Fibroblast of lung (primary cell): Measurements from ENCODE around the gene PASD1. TPM values are rescaled to one million over a fixed set of nuclear protein-coding genes. Genes with fewer than 3 reads are reported as not detected.
A peak's percentile ranks its signal among the peaks of the same experiment; 100 is the strongest.

Source experiments
- DNase-seq, 2 donors: peaks; one replicate each; pipeline versions ENCODE4 v3.0.0 to v3.0.0-alpha.2; 2010; ENCODE audit warnings: low read depth in 2 of 2
- H2AFZ ChIP-seq: 2 replicates; pipeline ENCODE4 v1.5.1; 2012; ENCODE audit warnings: low read length, control low read depth, inconsistent platforms
- H3K27ac ChIP-seq: 2 replicates; pipeline ENCODE4 v1.5.1; 2011; ENCODE audit warnings: low read length, control low read depth; ENCODE audit not compliant: insufficient read depth
- H3K27me3 ChIP-seq: 2 replicates; pipeline ENCODE4 v1.5.1; 2011; ENCODE audit warnings: mild to moderate bottlenecking, low read length; ENCODE audit not compliant: control insufficient read depth, insufficient read depth
- H3K36me3 ChIP-seq: 2 replicates; pipeline ENCODE4 v1.5.1; 2011; ENCODE audit warnings: low read length; ENCODE audit not compliant: control insufficient read depth, insufficient read depth
- H3K4me1 ChIP-seq: 2 replicates; pipeline ENCODE4 v1.5.1; 2011; ENCODE audit warnings: low read length; ENCODE audit not compliant: control insufficient read depth, insufficient read depth; ENCODE audit errors: extremely low read depth
- H3K4me2 ChIP-seq: 2 replicates; pipeline ENCODE4 v1.5.1; 2011; ENCODE audit warnings: low read length, control low read depth; ENCODE audit not compliant: insufficient read depth; ENCODE audit errors: extremely low read depth
- H3K4me3 ChIP-seq, 4 experiments: fragments of 200-600 bp in 1 of 4; sonication (generic) in 1 of 4; replicated peaks in 1 of 4; 2 replicates each; pipeline ENCODE4 v1.5.1; 2011 to 2016; ENCODE audit warnings: low read length in 4 of 4, low read depth in 3 of 4, mild to moderate bottlenecking in 3 of 4, control low read depth in 2 of 4, inconsistent platforms in 1 of 4, mixed read lengths in 1 of 4; ENCODE audit not compliant: insufficient read depth in 1 of 4; ENCODE audit errors: control extremely low read depth in 1 of 4
- H3K79me2 ChIP-seq: 2 replicates; pipeline ENCODE4 v1.5.1; 2012; ENCODE audit warnings: mild to moderate bottlenecking, low read length, inconsistent platforms; ENCODE audit not compliant: control insufficient read depth, insufficient read depth
- H3K9ac ChIP-seq: 2 replicates; pipeline ENCODE4 v1.5.1; 2011; ENCODE audit warnings: mild to moderate bottlenecking, low read length, control low read depth; ENCODE audit not compliant: insufficient read depth
- H3K9me3 ChIP-seq: 2 replicates; pipeline ENCODE4 v1.5.1; 2012; ENCODE audit warnings: low read depth, low read length; ENCODE audit not compliant: control insufficient read depth, insufficient read depth
- H4K20me1 ChIP-seq: 2 replicates; pipeline ENCODE4 v1.5.1; 2011; ENCODE audit warnings: low read length; ENCODE audit not compliant: control insufficient read depth, insufficient read depth; ENCODE audit errors: extremely low read depth
- EZH2 ChIP-seq: IDR thresholded peaks from 2 replicates; pipeline ENCODE4 v1.5.1; 2012; ENCODE audit warnings: low read length, control low read depth, mild to moderate bottlenecking; ENCODE audit errors: missing control alignments
- polyA plus RNA-seq, 2 donors: library from polyadenylated mRNA; depleted of rRNA in 1 of 2; stranded (reverse) in 1 of 2; unstranded in 1 of 2; fragments of >200 nt; gene quantifications; 2 replicates each; pipeline ENCODE4 v1.2.1, GENCODE V29; 2011 to 2012; ENCODE audit warnings: missing spikeins in 1 of 2
- total RNA-seq: library from RNA; depleted of rRNA; stranded (reverse); fragments of >200 nt; gene quantifications from 2 replicates; pipeline ENCODE4 v1.2.1, GENCODE V29; 2014
- TF ChIP-seq, protein P1 (sequence below), 2 donors: IDR thresholded peaks in 1 of 2; conservative IDR thresholded peaks in 1 of 2; 1 replicate in 1 of 2; 2 replicates in 1 of 2; pipeline ENCODE4 v1.5.1; 2011 to 2012; ENCODE audit warnings: low read length in 2 of 2, control low read depth in 1 of 2, inconsistent platforms in 1 of 2, low read depth in 1 of 2, mild to moderate bottlenecking in 1 of 2

The PASD1 gene
- total and polyA plus RNA-seq, 2 donors (not counting 1 experiment from before 2014, with no cell fraction given): not detected

DNA sequence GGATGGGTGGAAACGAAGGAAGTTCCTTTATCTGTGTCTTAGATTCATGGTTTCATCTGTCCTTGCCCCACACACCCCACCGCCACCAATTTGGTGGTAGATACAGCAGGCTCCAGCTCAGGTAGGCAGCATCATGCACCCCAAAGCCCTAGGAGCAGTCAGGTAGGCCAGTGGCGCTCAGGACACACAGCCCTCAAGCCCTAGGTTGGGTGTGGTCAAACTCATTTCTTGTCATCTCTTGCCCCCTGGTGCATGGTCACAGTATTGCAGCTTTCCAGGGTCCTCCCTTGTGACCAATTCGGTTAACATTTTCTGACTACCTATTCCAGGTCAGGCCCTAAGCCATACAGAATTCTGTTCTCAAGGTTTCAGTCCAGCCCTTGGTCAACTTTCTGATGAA is 117.3 kb downstream of the PASD1 start:
- Histone ChIP-seq H2AFZ (no peak overlapping the region), H3K9ac (no peak overlapping the region), H3K4me2 (no peak overlapping the region), H4K20me1 (no peaks in the 10 kb centered on the region), H3K27ac (no peak overlapping the region), H3K4me3 (no peak overlapping the region), H3K9me3 (no peaks in the 10 kb centered on the region), H3K36me3 (no peaks in the 10 kb centered on the region), H3K27me3 (no peaks in the 10 kb centered on the region), H3K79me2 (no peaks in the 10 kb centered on the region), H3K4me1 (no peaks in the 10 kb centered on the region)
- no peak for TF ChIP-seq EZH2
- TF ChIP-seq, protein P1, sequence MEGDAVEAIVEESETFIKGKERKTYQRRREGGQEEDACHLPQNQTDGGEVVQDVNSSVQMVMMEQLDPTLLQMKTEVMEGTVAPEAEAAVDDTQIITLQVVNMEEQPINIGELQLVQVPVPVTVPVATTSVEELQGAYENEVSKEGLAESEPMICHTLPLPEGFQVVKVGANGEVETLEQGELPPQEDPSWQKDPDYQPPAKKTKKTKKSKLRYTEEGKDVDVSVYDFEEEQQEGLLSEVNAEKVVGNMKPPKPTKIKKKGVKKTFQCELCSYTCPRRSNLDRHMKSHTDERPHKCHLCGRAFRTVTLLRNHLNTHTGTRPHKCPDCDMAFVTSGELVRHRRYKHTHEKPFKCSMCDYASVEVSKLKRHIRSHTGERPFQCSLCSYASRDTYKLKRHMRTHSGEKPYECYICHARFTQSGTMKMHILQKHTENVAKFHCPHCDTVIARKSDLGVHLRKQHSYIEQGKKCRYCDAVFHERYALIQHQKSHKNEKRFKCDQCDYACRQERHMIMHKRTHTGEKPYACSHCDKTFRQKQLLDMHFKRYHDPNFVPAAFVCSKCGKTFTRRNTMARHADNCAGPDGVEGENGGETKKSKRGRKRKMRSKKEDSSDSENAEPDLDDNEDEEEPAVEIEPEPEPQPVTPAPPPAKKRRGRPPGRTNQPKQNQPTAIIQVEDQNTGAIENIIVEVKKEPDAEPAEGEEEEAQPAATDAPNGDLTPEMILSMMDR (conservative IDR thresholded peaks at IDR 0.05 in 1 of 2, IDR thresholded peaks at IDR 0.05 in 1 of 2; ENCODE audit: low read depth in 1 of 2, low read length in 2 of 2): peak; percentile 31 to 40
- peak in 1 of 2 donors; percentile 2 for DNase-seq

GRCh38 chrX:151687635-151688034 is 124.2 kb downstream of the PASD1 start:
- no peak for DNase-seq
- Histone ChIP-seq H3K79me2 (no peaks in the 10 kb centered on the region), H3K9ac (no peak overlapping the region), H3K36me3 (no peaks in the 10 kb centered on the region), H3K27me3 (no peaks in the 10 kb centered on the region), H4K20me1 (no peaks in the 10 kb centered on the region), H3K9me3 (no peaks in the 10 kb centered on the region), H3K4me1 (no peaks in the 10 kb centered on the region), H3K27ac (no peak overlapping the region), H3K4me2 (no peak overlapping the region), H2AFZ (no peak overlapping the region), H3K4me3 (no peak overlapping the region)
- no peak for TF ChIP-seq EZH2
- TF ChIP-seq, protein P1 (conservative IDR thresholded peaks at IDR 0.05 in 1 of 2, IDR thresholded peaks at IDR 0.05 in 1 of 2; ENCODE audit: low read depth in 1 of 2, low read length in 2 of 2): no peak

GRCh38 chrX:151688695-151689094 is 125.2 kb downstream of the PASD1 start:
- H3K9ac ChIP-seq: no peak overlapping the region
- no peak overlapping the region for H3K27ac ChIP-seq
- TF ChIP-seq, protein P1 (conservative IDR thresholded peaks at IDR 0.05 in 1 of 2, IDR thresholded peaks at IDR 0.05 in 1 of 2; ENCODE audit: low read depth in 1 of 2, low read length in 2 of 2): no peak
- no peak overlapping the region for H2AFZ ChIP-seq
- H3K79me2 ChIP-seq: no peaks in the 10 kb centered on the region
- no peaks in the 10 kb centered on the region for H3K4me1 ChIP-seq
- no peaks in the 10 kb centered on the region for H3K36me3 ChIP-seq
- no peaks in the 10 kb centered on the region for H3K9me3 ChIP-seq
- H3K4me3 ChIP-seq: no peak overlapping the region
- no peaks in the 10 kb centered on the region for H4K20me1 ChIP-seq
- no peak overlapping the region for H3K4me2 ChIP-seq
- H3K27me3 ChIP-seq: no peaks in the 10 kb centered on the region
- DNase-seq: no peak
